ENCODE data around the gene HDDC3. TPM values are rescaled to one million over a fixed set of nuclear protein-coding genes. Genes with fewer than 3 reads are reported as not detected.

HDDC3 gene
- total RNA-seq, 1 experiment from 2014 or later = 21.6 TPM

- intact Hi-C loops (cut with micrococcal nuclease; ENCODE audit: unreplicated experiment) = loop anchor here (1.0 to 5.0 kb wide), 2 partner anchors 31 to 369 kb away; no protein-coding TSS in a partner anchor
- H3K4me1 Mint-ChIP-seq (ENCODE audit: low read depth, unreplicated experiment) = no peaks in the 10 kb centered on the region
- H3K27me3 Mint-ChIP-seq (ENCODE audit: insufficient read depth, unreplicated experiment) = peaks cover 2% of the 10 kb centered on the region
- TF ChIP-seq, protein P1, sequence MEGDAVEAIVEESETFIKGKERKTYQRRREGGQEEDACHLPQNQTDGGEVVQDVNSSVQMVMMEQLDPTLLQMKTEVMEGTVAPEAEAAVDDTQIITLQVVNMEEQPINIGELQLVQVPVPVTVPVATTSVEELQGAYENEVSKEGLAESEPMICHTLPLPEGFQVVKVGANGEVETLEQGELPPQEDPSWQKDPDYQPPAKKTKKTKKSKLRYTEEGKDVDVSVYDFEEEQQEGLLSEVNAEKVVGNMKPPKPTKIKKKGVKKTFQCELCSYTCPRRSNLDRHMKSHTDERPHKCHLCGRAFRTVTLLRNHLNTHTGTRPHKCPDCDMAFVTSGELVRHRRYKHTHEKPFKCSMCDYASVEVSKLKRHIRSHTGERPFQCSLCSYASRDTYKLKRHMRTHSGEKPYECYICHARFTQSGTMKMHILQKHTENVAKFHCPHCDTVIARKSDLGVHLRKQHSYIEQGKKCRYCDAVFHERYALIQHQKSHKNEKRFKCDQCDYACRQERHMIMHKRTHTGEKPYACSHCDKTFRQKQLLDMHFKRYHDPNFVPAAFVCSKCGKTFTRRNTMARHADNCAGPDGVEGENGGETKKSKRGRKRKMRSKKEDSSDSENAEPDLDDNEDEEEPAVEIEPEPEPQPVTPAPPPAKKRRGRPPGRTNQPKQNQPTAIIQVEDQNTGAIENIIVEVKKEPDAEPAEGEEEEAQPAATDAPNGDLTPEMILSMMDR (IDR thresholded peaks at IDR 0.05; ENCODE audit: insufficient read depth in 1 of 2, low read depth in 1 of 2, low read length in 1 of 2, severe bottlenecking in 1 of 2, unreplicated experiment in 1 of 2) = no peak
- peak; percentile 59 to 64 for DNase-seq
- ChIA-PET POLR2A (interaction anchor here (0.5 to 1.7 kb wide), 6 partner anchors 26 to 1736 kb away, joined by 3 to 7 read pairs (median 4); partner anchors contain the start of genes BLM, HDDC3 and UNC45A), CTCF (interaction anchor here (0.5 to 6.0 kb wide), 13 partner anchors 23 to 610 kb away, joined by 3 to 53 read pairs (median 5); partner anchors contain the start of genes HDDC3 and UNC45A)
- H3K27ac Mint-ChIP-seq (ENCODE audit: unreplicated experiment) = peak within 1 kb of the TSS; percentile 76
- 0 out of 2 replicates have a peak, but pooled peaks cover 7% of the 10 kb centered on the region for H3K4me1 ChIP-seq
- no peaks in the 10 kb centered on the region for H3K9me3 ChIP-seq
- H3K36me3 ChIP-seq (ENCODE audit: control insufficient read depth, insufficient read depth, low read length) = no peaks in the 10 kb centered on the region; the same call in 1 of the 2 replicates
- peak within 1 kb of the TSS; percentile 89 for H3K4me3 Mint-ChIP-seq (ENCODE audit: unreplicated experiment)
- H3K4me3 ChIP-seq (ENCODE audit: low read depth, low read length) = peak within 1 kb of the TSS; percentile 51
- no peaks in the 10 kb centered on the region for H3K27me3 ChIP-seq (replicated peaks; ENCODE audit: control insufficient read depth, insufficient read depth, low read length)
- no peaks in the 10 kb centered on the region for H3K9me3 Mint-ChIP-seq (ENCODE audit: unreplicated experiment)
- H3K36me3 Mint-ChIP-seq (ENCODE audit: insufficient read depth, unreplicated experiment) = peaks cover 11% of the 10 kb centered on the region
- no TSS peak for BruUV-seq (replicated peaks)
Measured at GRCh38 chr15:90902840-90903732, 29.3 kb downstream of the HDDC3 start, which contains the start of gene MAN2A2. Gene MAN2A2 (plus strand): TSS chr15:90903302. CDS start chr15:90904208, 906 bp downstream.

DNA sequence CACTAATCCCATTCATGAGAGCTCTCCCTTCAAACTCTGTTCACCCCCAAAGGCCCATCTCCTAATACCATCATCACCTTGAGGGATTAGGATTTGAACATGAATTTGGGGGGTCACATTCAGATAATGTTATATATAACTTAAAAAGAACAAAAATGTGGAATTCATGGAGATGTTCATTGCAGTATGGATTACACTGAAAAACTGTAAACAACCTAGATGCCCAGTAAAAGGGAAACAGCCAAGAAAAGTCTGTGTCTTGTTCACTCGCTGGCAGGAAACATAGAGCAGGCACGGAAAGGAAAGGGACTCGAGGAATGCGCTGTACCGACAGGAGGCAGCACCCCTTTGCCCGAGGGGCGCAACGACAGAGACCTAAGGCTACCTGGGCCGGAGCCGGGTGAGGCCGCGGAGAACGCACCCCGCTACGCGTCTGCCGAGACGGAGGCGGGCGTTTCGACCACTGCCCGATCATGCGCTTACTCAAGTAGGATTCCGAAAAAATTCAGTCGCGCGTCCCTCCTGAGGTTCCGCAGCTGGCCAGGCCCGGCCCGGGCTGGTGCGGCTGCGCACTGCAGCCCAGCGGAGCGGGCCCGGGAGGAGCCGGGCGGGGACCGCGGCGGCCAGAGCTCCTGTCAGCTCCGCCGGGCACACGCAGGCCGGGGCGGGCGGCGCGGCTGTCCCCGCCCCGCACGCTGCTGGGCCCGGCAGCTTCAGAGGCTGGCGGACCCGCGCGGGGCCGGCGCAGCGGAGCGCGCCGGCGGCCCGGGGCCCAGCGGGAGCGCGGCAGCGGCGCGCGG is 30.1 kb downstream of the HDDC3 start:
- TF ChIP-seq, protein P1 (IDR thresholded peaks at IDR 0.05; ENCODE audit: insufficient read depth in 1 of 2, low read depth in 1 of 2, low read length in 1 of 2, severe bottlenecking in 1 of 2, unreplicated experiment in 1 of 2) = peak; percentile 67 to 89
- intact Hi-C loops (cut with micrococcal nuclease; ENCODE audit: unreplicated experiment) = loop anchor here (1.0 to 5.0 kb wide), 2 partner anchors 32 to 370 kb away; no protein-coding TSS in a partner anchor
- Mint-ChIP-seq H3K4me3 (ENCODE audit: unreplicated experiment) (peak overlapping the region; percentile 89), H3K36me3 (ENCODE audit: insufficient read depth, unreplicated experiment) (peaks cover 11% of the 10 kb centered on the region), H3K9me3 (ENCODE audit: unreplicated experiment) (no peaks in the 10 kb centered on the region), H3K27ac (ENCODE audit: unreplicated experiment) (peak overlapping the region; percentile 67), H3K27me3 (ENCODE audit: insufficient read depth, unreplicated experiment) (peaks cover 2% of the 10 kb centered on the region), H3K4me1 (ENCODE audit: low read depth, unreplicated experiment) (no peaks in the 10 kb centered on the region)
- peak; percentile 74 to 83 for DNase-seq
- ChIA-PET POLR2A (interaction anchor here (0.5 to 1.7 kb wide), 8 partner anchors 27 to 1735 kb away, joined by 3 to 7 read pairs (median 5); partner anchors contain the start of genes BLM, HDDC3, RCCD1 and UNC45A), CTCF (interaction anchor here (0.5 to 6.0 kb wide), 10 partner anchors 27 to 609 kb away, joined by 3 to 53 read pairs (median 5); partner anchors contain the start of genes HDDC3 and UNC45A)
- Histone ChIP-seq H3K36me3 (ENCODE audit: control insufficient read depth, insufficient read depth, low read length) (no peaks in the 10 kb centered on the region), H3K4me3 (ENCODE audit: low read depth, low read length) (peak overlapping the region; percentile 51), H3K9me3 (no peaks in the 10 kb centered on the region), H3K27me3 (replicated peaks; ENCODE audit: control insufficient read depth, insufficient read depth, low read length) (no peaks in the 10 kb centered on the region), H3K4me1 (0 out of 2 replicates have a peak, but pooled peaks cover 7% of the 10 kb centered on the region)
- no TSS peak for BruUV-seq (replicated peaks)
